ENCODE data around the gene DNAJC5.
"Not testable (repeated sequence)": the region's sequence is repeated elsewhere in the genome, so short reads cannot be mapped to it uniquely, and the experiment has no call there.

The DNAJC5 gene

GRCh38 chr20:63908008-63908682 is 13.2 kb downstream of the DNAJC5 start:
- no peak for DNase-seq (ENCODE audit: low read depth, low spot score)

DNA sequence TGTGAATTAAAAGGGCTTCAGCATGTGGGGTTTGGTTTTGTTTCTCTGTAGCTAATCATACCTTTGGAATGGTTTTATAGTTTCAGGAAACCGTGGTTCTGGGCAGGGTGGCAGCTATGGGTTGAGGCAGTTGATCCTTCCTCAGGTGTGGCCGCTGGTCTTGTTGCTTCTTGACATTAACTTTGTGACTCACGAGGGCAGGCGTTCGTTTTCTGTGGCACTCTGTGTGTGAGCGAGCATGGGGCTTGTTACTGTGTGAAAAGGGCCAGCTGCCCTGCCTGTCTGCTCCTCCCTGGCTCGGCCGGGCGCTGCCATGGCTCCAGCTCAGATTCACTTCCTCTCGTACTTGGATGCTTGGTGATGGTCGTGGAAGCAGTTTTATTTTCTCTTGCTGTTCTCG is 16.2 kb downstream of the DNAJC5 start:
- peak; percentile 57 for DNase-seq (ENCODE audit: low read depth, low spot score)

DNA sequence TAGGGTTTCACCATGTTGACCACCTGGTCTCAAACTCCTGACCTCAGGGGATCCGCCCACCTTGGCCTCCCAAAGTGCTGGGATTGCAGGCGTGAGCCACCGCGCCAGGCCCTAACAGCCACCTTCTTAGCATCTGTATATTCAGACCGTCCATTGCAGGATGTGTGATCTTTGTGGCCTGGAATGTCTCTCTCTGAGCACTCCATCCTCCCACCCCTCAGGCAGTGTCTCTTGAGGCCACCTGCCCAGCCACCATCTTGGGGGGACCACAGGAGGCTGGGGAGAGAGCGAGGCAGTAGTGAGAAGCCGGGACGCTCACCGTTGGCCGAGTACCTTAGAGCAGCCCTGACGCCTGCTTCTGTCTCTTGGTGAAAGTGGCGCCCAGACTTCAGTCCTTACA is 18.8 kb downstream of the DNAJC5 start:
- no peak for DNase-seq (ENCODE audit: low read depth, low spot score)

DNA sequence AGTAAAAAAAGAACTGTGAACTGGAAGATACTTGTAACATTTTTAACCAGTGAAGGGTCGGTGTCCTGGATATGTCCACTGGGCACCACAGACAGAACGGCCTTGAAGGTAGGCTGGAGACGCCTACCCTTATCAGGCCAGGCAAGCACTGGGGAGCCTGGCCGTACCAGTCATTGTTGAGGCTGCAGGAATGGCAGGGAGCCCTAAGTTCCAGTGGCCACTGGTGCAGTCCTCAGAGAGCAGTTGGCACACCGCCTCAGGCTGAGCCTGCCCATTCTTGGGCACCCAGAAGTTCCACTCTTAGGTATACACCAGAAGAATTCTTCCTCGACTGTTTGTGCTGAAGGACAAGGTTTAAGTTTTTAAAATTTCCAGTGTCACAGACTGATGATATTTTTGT is 20.5 kb downstream of the DNAJC5 start:
- no peak for DNase-seq (ENCODE audit: low read depth, low spot score)

- DNase-seq (ENCODE audit: low read depth, low spot score), result peak; percentile 29
Observed at GRCh38 chr20:63916371-63916939, 21.5 kb downstream of the DNAJC5 start.

- DNase-seq (ENCODE audit: low read depth, low spot score), result peak; percentile 44
Observed at GRCh38 chr20:63917811-63918210, 22.9 kb downstream of the DNAJC5 start.

DNA sequence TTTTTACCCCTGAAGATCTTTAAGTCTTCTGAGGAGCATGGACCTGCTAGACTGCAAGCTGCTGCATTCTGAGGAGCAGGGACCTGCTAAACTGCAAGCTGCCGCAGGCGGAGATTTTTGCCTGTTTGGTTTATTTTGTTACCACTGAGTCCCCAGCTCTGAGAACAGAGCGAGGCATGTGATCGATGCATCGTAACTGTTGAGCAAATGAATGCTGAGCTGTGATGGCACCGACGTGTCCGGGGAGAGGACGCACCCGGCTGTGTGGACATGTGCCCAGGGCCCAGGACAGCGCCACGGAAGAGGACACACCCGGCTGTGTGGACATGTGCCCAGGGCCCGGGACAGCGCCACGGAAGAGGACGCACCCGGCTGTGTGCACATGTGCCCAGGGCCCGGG is 24.2 kb downstream of the DNAJC5 start:
- no peak for DNase-seq (ENCODE audit: low read depth, low spot score)

- no peak for DNase-seq (ENCODE audit: low read depth, low spot score)
Observed at GRCh38 chr20:63920226-63920625, 25.3 kb downstream of the DNAJC5 start.

- DNase-seq (ENCODE audit: low read depth, low spot score), result no peak
Observed at GRCh38 chr20:63923651-63924050, 28.7 kb downstream of the DNAJC5 start.

DNA sequence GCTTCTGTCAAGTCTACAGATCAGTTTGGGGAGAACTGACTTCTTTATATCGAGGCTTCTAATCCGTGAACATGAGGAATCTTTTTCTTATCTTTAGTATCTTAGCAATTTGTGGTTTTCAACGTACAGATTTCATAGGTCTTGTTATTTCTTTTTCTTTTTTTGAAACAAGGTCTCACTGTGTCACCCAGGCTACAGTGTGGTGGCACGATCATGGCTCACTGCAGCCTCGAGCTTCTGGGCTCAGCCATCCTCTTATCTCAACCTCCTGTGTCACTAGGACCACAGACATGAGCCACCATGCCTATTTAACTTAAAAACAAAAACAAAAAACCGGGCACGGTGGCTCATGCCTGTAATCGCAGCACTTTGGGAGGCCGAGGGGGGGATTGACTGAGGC is 29.3 kb downstream of the DNAJC5 start:
- DNase-seq (ENCODE audit: low read depth, low spot score), result no peak

DNA sequence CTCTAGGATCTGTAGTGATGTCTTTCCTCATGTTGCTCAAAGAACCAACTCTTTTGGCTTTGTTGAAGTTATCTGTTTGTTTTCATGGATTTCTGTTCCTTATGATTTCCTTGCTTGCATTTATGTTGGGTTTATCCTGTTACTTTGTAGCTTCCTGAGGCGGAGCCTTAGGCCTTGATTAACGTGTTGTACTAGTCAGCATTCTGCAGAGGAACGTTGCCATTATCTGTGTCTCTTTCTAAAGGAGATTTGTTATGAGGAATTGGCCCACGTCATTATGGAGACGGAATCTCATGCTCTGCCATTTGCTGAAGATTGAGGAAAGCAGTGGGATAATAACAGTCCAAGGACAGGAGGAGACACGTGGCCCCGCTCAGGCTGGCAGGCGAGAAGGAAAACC is 31.4 kb downstream of the DNAJC5 start:
- DNase-seq (ENCODE audit: low read depth, low spot score), result no peak

DNA sequence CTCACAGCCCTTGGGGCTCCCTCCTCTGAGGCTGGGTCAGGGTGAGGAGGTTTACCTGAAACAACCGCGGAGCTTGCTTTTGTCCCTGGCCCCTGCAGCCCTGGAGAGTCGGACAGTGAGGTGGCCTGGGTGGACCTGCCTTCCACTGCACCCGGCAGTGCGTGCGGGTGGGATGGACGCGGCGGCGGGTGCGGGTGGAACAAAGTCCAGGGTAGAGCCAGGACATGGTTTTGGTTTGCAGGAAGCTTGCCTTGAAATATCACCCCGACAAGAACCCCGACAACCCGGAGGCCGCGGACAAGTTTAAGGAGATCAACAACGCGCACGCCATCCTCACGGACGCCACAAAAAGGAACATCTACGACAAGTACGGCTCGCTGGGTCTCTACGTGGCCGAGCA is 34.1 kb downstream of the DNAJC5 start:
- DNase-seq (ENCODE audit: low read depth, low spot score), result no peak

- DNase-seq (ENCODE audit: low read depth, low spot score), result not testable (repeated sequence)
Observed at GRCh38 chr20:63929473-63929883, 34.6 kb downstream of the DNAJC5 start.

DNA sequence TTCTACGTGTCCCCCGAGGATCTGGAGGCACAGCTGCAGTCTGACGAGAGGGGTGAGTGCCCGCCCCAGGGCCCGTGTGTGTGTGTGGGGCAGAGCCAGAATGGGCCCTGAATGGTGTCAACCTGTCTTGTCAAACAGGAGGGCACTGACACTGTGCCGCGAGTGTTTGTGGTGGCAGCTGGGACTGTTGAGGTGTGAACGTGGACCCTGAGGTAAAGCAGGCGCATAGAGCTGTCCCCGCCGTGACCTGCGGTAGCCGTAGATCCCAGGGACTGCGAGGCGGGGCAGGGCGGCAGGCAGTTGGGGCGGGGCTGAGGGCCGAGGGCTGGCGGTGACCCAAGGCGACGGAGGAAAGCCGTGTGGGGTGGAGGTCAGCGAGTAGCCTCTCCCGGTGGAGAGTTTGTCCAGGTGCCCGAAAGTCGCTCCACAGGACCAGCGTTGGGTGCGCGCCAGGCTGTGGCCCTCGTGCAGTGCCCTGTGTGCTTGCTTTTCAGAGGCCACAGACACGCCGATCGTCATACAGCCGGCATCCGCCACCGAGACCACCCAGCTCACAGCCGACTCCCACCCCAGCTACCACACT is 36.1 kb downstream of the DNAJC5 start:
- DNase-seq (ENCODE audit: low read depth, low spot score), result no peak

GRCh38 chr20:63931735-63932134 is 36.8 kb downstream of the DNAJC5 start:
- DNase-seq (ENCODE audit: low read depth, low spot score), result no peak

DNA sequence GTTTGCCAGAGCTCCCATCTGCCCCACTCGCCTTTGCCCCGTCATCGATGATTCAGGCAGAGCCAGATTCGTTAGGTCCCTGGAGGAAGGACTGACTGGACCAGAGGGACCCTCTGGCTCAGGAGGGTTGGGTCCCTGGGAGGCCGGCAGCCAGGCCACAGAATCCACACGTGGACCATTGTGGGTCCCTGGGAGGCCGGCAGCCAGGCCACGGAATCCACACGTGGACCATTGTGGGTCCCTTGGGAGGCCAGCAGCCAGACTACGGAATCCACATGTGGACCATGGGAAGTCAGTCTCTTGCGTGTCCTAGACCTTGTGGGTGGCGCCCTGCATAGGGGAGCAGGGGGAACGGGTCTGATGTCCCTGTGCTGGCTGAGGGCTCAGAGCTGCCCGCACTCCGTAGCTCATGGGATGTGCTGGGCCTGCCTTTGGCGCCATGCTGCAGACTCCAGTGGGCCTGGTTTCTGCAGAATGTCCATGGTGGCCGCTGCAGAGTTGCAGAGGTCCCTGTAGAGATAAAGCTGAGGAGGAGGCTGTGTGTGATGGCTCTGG is 37.8 kb downstream of the DNAJC5 start:
- DNase-seq (ENCODE audit: low read depth, low spot score), result no peak

DNA sequence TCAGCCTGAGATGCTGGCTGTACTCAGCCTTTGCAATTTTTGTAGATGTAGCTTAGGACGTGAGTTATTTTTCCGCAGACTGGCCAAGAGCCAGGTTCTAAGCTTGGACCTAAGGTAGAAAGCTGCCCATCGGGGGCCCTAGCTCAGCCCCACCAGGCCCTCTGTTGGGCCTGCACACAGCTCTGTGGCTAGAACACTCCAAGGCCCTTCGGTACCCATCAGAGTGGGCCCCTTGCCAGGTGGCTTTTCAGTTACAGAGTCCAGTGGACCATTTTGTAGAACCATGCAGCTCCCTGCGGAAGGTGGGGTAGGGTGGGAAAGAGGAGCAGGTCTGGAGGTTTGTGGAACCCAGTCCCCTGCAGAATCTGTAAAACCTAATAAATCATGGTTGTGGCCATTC is 38.7 kb downstream of the DNAJC5 start:
- DNase-seq (ENCODE audit: low read depth, low spot score), result no peak

DNA sequence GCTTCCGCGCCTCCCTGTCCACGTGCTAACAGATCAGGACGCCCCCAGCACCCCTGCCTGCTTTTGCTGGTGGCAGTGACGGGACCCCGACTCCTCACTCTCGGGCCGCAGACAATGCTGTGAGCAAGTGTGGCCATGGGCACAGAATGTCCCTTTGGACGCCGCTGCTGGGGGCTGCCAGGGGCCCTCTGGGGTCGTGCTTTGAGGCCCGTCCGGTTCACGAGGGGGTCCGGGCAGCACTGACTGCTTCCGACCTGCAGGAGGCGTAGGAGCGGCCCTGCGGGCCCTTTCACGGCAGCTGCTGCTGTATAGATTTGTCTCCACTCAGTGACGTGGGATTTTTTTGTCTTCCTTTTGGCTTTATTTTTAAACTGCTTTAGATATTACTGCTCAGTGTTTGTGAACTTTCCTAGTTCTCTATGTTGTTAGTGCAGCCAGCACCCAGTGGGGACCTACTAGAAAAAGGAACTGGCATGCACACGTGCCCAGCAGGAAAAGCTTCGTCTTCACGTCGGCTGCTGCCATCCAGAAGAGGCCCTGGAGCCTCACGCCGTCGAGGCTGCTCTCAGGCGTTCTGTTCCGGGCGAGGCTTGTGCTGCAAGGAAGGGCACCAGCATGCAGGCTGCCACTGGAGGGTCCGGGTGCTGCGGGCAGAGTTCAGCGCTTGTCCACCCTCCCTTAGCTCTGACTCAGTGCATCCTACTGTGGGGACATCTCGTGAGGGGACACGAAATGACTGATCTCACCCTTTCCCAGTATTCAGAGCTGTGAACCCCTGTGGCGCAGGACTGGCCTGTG is 39.5 kb downstream of the DNAJC5 start:
- DNase-seq (ENCODE audit: low read depth, low spot score), result no peak

GRCh38 chr20:63935447-63935846 is 40.5 kb downstream of the DNAJC5 start:
- no peak for DNase-seq (ENCODE audit: low read depth, low spot score)

- peak; percentile 65 for DNase-seq (ENCODE audit: low read depth, low spot score)
Observed at GRCh38 chr20:63937596-63937995, 42.7 kb downstream of the DNAJC5 start.

DNA sequence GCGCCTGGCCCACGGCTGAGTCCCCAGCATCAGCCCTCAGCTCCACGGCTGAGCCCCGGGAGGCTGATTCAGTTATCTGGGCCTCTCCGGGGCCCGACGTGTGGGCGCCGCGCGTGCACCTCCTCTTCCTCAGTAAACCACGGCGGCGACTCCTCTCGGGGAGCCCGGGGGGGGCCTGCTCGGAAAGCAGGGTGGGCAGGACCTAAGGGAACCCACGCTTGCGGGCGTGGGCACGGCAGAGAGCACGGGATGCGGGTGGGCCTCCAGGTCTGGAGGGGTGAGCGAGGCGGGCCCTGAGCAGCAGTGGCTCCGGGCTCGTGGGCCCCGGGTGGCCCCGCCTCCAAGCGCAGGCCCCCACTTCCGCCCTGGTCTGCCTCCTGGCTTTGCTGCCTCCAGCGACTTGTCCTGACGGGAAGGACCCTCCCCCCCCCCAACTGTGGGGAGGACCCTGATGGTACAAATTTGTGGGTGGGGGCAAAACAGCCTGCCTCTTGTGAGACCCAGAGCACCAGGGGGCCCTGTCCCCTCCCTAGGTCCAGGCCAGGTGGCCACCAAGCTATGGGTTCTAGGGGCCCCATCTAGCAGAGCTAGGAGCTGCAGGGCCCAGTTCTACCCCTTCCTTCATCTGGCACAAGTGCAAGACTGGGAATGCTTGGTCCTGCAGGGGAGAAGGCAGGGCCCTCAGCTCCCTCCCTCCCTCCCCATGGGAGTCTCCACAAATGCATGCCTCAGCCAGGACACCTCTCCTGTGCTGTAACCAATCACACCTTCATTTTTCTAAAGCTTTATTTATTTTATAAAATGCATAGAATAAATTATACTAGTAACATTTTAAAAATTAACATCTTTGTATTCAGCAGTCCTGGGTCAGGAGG is 44.4 kb downstream of the DNAJC5 start:
- DNase-seq (ENCODE audit: low read depth, low spot score), result no peak

Measured in astrocyte of the hippocampus (primary cell).